Measurements from ENCODE around the gene HOXB4.

HOXB4 gene

GRCh38 chr17:48558057-48558830 lies 19.9 kb downstream of the HOXB4 start:
- DNase-seq, result no peak

DNA sequence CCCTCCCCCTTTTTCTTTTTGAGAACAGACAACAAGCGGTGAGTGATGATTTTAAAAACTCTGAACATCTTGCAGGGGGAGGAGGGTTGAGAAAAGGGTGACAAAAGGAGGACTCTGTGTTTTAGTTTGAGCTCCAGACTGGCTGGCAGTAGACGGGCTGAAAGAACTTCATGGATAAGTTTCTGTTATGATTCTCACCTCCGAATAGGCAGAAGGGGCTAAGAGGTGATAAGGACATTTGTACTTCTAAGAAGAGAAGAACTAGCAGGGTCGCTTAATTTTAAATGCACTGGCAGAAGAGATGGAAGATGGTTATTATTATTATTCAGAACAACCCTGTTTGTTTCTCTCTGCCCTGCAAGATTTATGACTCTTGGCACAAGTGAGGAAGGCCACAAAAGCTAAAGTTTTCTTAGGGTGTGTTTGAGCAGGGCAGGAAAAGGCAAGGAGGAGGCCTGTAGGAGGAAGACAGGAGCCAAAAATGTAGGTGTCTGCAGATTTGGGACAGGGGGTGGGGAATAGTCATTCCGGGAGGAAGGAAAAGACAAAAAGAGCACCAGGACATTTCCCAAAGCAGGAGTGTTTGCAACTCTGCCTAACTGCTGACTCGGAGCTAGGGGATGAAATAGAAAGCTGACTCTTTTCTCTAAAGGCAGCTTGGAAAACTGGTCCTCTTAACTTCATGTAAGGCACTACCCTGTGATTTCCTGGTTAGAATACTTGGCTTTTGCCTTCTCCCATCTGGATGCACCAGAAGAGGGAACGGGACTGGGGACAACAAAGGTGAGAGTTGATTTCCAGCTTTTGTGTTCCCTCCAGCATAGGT lies 21.4 kb downstream of the HOXB4 start:
- DNase-seq, result no peak

DNA sequence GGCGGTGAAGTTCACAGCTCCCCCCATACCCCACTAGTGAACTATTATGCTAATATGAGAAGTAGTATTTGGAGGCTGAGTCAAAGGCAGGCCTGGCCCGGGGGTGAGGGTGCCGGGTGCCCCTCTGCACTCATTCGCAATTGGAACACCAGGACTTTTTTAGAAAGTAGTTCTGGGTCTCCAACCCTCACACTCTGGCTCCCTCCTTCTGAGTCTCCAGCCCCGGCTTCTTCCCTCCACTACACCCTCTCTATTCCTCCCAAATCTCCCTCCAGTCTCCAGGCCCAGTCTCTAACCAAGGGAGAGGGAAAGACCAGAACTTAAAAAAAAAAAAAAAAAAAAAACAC lies 21.9 kb downstream of the HOXB4 start:
- DNase-seq, result no peak

DNA sequence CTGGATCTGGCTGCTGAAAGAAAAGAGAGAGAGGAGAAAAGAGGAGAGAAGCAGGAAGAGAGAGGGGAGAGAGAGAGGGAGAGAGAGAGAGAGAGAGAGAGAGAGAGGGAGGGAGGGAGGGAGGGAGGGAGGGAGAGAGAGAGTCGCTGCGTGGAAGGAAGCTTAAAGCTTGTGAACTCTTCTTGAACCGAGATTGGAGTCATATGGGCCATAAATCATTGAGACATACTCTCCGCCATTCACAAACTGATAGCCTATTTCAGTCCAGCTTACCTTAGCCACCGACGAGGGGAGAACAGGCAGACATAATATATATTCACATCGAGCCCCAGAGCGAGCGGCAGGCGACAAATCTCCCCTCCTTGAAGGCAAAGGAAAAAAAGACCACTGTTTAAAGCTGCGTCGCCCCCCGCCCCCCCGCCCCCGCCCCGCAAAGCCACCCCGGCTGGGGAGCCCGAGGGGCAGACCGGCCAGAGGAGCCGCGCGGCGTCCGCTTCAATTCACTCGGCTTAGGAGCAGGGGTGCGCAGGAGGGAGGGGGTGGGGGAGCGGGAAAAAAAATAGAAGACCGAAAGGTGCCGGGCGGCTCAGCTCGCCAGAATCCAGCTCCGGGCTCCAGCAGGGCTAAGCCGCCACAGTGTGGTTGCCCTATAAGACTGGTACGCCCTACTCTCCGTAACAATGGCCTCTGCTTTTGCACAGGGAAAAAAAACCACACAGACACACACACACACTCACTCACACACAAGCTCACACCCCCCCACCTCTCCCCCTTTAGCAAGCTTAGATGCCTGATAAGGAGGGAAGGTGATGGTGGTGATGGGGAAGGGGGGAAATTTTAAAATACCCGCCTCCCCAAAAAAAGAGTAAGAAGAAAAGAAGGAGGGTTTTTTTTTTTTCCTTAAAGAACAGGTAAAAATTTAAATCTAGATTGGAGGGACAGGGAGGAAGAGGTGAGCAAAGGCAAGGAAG lies 22.6 kb downstream of the HOXB4 start:
- no peak for DNase-seq

DNA sequence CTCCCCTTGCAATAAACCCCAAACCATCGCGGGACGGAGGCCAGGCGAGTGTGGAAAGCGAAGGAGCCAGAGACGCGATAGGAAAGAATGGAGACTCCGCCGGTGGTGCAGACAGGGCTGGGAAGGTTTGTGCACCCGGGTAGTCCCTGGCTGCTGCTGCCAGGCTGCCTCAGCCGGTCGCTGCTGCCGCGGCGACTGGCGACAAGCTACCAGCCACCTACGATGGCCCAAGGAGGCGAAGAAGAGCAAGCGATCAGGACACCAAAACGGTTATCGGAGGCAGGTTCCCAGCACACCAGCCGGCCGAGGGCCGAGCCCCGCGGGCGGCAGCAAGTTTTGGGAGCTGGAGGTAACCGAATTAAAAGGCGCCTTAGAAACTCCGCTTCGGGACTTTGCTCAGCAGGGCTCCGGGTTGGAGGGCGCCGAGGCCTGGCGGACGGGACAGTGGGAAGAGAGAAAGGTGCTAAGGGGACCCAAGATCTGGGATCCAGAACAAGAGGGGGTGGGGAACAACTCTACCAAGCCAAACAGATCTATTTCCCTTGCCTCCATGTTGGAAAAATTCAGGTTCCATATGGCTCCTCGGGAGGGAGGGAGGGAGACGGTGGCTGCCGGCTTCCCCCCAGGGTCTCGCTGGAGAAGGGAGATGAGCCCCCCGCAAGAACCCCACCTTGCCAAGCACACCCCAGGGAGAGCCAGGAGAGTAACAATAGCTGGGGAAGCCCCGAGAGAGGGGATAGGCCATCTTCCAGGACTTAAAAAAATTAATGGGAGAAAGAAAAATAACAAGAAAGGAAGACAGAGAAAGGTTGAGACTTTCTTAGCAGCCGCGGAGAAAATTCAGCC lies 23.5 kb downstream of the HOXB4 start:
- no peak for DNase-seq

- no peak for DNase-seq
Observed at GRCh38 chr17:48553826-48554225, 24.3 kb downstream of the HOXB4 start.

DNA sequence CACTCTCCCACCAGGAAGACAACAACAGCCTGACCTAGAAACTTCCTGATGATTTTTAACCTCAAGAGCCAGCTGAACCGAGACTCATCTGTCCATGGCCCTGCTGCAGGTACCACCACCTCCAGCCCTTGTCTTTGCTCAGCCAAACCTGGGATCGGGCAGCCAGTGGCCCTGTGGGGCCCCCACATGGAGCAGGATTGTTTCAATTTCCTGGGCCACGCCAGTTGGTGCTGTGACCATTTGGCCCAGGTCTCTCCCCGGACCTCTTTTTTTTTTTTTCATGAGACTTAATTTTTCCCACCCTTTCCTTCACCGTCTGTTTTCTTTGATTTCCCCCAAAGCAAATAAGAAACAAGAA lies 25.0 kb downstream of the HOXB4 start:
- DNase-seq, result no peak

DNA sequence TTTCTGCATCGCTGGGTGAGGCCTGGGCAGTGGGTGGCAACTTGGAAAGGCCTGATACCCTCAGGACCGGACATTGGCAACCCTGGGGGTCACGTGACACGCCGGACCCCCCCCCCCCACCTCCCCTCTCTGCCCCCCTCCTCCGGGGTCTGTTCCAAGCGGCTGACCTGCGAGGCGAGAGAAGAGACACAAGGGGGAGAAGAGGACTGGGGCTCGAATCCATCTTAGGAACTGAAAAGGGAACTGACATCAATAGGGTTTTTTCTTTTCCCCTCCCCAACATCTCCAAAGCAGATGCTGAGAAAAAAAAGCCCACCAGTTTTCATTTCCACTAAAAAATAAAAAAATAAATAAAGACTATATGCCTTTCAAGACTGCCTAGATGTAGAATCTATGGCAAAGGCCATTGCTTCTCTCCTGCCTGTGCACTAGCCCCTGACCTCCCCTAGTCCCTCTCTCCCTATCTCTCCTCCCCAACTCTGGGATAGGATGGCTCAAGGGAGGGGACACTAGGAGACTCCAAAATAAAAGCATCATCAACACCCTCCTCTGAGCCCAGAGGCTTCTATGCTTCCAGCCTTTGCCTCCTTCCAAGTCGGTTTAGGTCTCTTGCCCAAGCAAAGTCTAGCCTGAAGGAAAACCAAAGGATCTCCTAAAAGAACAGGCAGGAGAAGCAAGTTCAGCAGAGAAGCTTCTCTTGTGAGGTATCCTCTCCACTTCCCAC lies 25.5 kb downstream of the HOXB4 start:
- DNase-seq, result no peak

- no peak for DNase-seq
Observed at GRCh38 chr17:48551596-48552465, 26.3 kb downstream of the HOXB4 start.

- DNase-seq, result no peak
Observed at GRCh38 chr17:48551214-48551555, 27.0 kb downstream of the HOXB4 start.

DNA sequence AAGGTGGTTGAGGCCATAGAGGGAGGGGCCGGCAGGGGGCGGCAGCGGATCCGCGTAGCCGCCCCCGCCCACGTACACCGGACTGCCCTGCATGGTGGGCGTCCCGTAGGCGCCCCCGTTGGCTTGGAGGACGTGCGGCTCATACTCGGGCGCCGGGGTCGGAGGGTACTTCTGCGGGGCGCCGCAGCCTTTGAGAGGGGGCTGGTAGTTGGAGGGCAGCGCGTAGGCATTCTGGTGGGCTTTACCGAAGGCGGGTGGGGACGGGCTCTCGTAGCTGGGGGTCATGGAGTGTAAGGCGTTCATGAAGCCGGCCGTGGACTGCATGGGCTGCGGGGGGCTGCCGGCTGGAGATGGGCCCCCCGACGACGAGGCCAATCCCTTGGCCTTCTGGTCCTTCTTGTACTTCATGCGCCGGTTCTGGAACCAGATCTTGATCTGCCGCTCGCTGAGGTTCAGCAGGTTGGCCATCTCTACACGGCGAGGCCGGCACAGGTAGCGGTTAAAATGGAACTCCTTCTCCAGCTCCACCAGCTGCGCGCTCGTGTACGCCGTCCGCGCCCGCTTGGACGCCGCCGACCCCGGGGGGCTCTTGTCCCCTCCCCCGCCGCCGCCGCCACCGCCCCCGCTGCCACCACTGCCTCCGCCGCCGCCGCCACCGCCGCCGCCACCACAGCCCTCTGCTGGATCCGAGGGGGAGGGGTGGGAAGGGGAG lies 27.5 kb downstream of the HOXB4 start:
- DNase-seq, result no peak

- DNase-seq, result no peak
Observed at GRCh38 chr17:48549914-48550501, 28.1 kb downstream of the HOXB4 start.

DNA sequence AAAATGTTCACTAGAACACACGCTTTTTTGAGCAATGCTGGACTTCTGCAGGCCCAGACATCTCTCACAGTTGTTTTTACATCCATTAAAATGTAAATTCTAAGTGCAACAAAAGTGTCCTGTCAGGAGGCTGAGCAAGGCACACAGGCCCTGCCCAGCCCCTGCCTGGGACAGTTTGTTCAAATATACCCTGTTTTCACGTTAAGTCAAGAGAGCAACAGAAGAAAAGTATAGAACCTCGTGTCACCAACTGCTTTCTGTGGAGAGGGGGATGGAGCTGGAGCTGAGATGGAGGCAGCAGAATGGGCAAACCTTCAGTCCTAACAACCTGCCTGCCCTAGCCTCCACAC lies 28.9 kb downstream of the HOXB4 start:
- no peak for DNase-seq

DNA sequence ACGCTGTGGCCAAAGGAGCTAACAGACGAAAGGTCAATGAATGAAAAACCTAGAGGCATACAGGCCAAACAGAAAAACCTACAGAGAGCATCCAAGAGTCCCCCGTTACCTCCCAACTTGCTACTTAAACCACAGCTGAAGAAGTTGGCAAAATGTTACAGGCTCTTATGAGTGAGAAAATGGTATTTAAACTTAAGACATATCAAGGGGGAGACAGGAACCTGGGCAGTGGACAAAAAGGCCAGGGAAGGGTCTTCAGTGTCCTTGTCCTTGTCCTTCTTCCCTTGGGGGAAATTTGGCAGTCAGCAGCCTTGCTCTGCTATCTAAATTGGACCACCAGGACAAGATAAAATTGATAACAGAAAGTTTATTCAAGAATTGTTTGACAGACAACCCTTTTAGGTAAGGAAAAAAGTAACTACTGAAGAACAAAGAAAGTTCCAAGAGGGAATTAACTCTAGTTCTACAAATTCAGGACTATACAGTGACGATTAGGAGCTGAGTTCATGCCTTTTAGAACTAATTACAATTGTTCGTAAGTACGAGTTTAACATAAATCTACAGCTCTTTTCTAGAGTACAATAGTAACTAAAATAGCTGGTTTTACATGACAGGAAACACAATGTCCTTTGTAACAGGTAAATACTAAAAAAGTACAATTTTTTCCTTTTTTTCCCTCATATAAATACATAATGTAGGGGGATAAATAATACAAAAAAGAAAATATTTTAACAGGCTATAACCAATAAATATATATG lies 29.4 kb downstream of the HOXB4 start:
- no peak for DNase-seq

DNA sequence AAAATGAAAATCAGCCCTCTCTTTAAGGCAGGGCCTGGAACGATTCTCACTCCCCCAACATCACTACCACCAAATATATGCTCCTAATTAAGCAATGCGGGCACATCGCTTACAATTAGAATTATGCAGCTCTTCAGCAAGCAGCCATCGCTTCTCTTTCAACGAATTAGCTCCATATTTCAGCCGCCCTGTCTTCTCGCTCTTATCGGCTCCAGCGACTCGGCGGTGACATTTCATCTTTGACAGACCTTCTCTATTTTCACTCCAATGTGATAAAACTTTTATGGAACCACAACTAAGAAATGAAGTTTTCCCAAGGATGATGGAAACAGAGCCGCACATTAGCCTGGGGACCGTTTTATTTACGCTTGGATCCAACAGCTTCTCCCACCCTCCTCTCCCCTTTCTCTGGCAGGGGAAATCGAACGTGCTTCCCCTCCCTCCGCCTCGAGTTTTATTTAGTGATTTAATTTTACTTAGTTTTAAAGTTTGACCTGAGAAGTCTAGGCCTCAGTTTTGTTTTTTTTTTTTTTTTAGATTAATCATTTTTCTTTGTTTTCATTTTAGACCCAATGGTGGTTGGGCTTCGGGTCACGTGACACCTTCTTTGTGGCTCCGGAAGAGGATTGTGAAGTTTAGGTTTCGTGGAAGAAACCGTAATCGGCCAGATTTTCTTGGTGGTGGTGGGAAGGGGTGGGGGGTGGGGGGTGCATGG lies 30.2 kb downstream of the HOXB4 start:
- DNase-seq, result peak; percentile 58

- DNase-seq, result no peak
Observed at GRCh38 chr17:48546924-48547807, 31.0 kb downstream of the HOXB4 start.

Measured in CD4-positive, alpha-beta T cell treated with Interleukin-10 for 1 hour (primary cell).